Spinal cord (tissue), 10 donors: ENCODE results near the gene CCDC61. TPM values are rescaled to one million over a fixed set of nuclear protein-coding genes. Genes with fewer than 3 reads are reported as not detected.

ENCODE experiments used
- DNase-seq, 6 donors: peaks; one replicate each; pipeline versions ENCODE4 v3.0.0 to v3.0.0-alpha.2; 2013 to 2015; ENCODE audit warnings: low spot score in 6 of 6, low read depth in 4 of 6
- H3K27ac ChIP-seq: one replicate; pipeline ENCODE4 v1.5.1; 2013; ENCODE audit warnings: low read depth, low read length, control low read depth
- H3K27me3 ChIP-seq: one replicate; pipeline ENCODE4 v1.6.1; 2013; ENCODE audit warnings: low read length; ENCODE audit not compliant: control insufficient read depth, insufficient read depth
- H3K36me3 ChIP-seq: one replicate; pipeline ENCODE4 v1.6.1; 2013; ENCODE audit warnings: low read length; ENCODE audit not compliant: control insufficient read depth, insufficient read depth
- H3K4me1 ChIP-seq: one replicate; pipeline ENCODE4 v1.6.1; 2013; ENCODE audit warnings: low read length; ENCODE audit not compliant: control insufficient read depth, insufficient read depth
- H3K4me3 ChIP-seq: one replicate; pipeline ENCODE4 v1.5.1; 2013; ENCODE audit warnings: low read depth, low read length, control low read depth
- H3K9me3 ChIP-seq: one replicate; pipeline ENCODE4 v1.6.1; 2013; ENCODE audit warnings: low read length; ENCODE audit not compliant: control insufficient read depth, insufficient read depth
- WGBS: methylation state at CpG from one replicate; pipeline ENCODE4 v1.1.5; 2013; ENCODE audit warnings: missing lambda C conversion rate; ENCODE audit not compliant: insufficient coverage; 5-methylcytosine and 5-hydroxymethylcytosine counted together
- polyA plus RNA-seq, 2 donors: library from polyadenylated mRNA; unstranded; fragments of 120-200 nt; gene quantifications; one replicate each; pipeline ENCODE4 v1.2.1, GENCODE V29; 2013; ENCODE audit not compliant: insufficient read length in 2 of 2
- total RNA-seq, 2 donors: library from RNA; depleted of rRNA in 1 of 2; stranded (reverse); fragments of 120-200 nt in 1 of 2; fragments of >200 nt in 1 of 2; gene quantifications; one replicate each; pipeline versions ENCODE4 v1.2.3 to v1.2.4, GENCODE V29; 2013 to 2014
- donor health status: healthy.

CCDC61 gene
- total and polyA plus RNA-seq, 4 donors, result 9.4 to 21.3 (median 14.7) TPM

DNA sequence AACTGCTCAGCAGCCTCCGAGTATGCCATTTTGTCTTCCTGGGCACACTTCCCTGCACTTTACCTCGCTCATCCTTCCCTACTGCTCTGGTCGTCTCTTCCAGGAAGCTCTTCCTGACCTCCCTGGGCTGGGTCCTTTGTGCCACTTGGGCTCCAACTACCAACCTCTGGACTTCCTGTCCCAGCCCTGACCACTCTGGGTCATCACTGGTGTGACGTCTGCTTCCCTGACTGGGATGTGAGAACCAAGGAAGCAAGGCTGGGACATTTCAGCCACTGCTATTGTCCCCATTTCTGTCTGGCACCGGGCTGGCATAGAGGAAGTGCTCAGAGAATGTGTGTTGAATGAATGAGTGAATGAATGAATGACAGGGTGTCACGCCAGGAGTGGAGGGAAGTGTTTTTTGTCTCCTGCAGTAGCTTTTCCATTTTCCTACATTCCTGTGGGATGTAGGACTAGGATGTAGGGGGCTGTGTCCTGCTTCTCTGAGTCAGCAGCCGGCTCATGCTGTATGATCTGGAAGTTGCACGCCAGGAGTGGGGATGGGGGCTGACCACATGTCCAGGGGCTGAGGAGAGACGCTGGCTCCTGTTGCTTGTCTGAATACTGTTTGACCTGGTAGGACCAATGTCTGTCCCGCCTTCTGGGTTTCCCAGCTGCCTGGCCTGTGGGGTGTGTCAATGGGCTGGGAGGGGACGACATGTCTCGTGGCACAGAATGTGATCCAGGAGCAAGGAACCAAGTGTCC, 36.3 kb upstream of the CCDC61 start:
- 85% methylated on average over 10 of the region's 12 CpGs for WGBS
- peaks cover 81% of the 10 kb centered on the region for H3K36me3 ChIP-seq
- H3K4me3 ChIP-seq, result no peak overlapping the region
- peaks cover 47% of the 10 kb centered on the region for H3K4me1 ChIP-seq
- no peak overlapping the region for H3K27ac ChIP-seq
- H3K9me3 ChIP-seq, result no peaks in the 10 kb centered on the region
- H3K27me3 ChIP-seq, result no peaks in the 10 kb centered on the region
- no peak for DNase-seq

DNA sequence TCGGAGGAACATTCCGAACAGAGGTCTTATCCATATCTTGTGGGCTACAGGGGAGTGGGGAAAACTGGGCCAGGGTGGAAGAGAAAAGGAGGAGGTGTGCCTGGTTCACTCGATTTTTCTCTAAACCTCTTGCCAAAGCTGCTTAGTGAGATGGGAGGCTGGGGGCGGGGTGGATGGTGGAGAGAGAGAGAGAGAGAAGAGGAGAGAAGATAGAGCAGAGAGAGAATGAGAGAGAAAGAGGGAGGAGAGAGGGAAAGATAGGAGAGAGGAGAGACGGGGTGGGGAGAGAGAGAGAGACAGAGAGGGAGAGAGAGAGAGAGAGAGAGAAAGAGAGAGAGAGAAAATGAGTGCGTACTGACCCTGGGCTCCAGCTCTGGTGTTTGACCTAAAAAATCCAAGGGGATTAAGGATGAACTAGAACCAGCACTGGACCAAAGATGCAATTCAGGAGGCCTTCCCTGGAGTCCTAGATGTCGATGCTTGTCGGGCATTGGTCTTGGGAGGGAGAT, 35.7 kb upstream of the CCDC61 start:
- no peaks in the 10 kb centered on the region for H3K9me3 ChIP-seq
- WGBS, result 65% methylated on average over 5 of the region's 8 CpGs
- H3K27ac ChIP-seq, result no peak overlapping the region
- no peak overlapping the region for H3K4me3 ChIP-seq
- peaks cover 81% of the 10 kb centered on the region for H3K36me3 ChIP-seq
- H3K4me1 ChIP-seq, result peaks cover 41% of the 10 kb centered on the region
- DNase-seq, result no peak
- H3K27me3 ChIP-seq, result no peaks in the 10 kb centered on the region

DNA sequence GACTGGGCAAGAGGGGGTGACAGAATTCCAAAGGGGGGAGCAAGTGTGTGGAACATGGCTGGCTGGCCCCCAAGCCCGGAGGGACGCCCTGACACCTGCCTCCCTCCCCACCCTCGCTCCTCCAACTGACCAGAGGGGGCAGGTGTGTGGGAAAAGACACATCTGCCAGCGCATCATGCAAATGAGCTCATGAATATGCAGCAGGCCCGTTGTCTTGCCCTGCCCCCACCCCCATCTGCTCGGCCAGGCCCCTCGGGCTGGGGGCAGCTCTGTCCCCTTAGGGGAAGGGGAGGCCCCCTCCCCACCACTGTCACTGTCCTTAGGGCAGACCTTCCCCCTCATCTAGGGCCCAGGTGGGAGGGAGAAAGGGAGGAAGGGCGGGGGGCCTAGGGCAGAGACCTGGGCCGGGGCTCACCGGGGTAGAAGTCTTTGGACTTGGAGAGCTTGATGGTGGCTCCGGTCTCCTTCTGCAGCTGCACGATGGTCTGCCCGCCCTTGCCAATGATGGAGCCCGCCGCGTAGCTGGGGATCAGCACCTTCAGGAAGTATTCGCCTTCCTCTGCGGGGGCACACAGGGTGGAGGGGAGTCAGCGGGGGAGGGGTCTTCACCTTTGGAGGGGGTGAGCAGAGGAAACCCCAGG, 34.6 kb upstream of the CCDC61 start:
- H3K4me1 ChIP-seq, result peaks cover 32% of the 10 kb centered on the region
- H3K27me3 ChIP-seq, result no peaks in the 10 kb centered on the region
- no peaks in the 10 kb centered on the region for H3K9me3 ChIP-seq
- WGBS, result 13% methylated on average over 3 of the region's 19 CpGs
- peak overlapping the region; percentile 35 for H3K27ac ChIP-seq
- no peak overlapping the region for H3K4me3 ChIP-seq
- peaks cover 80% of the 10 kb centered on the region for H3K36me3 ChIP-seq
- peak in 2 of 6 donors; percentile 54 to 76 for DNase-seq

DNA sequence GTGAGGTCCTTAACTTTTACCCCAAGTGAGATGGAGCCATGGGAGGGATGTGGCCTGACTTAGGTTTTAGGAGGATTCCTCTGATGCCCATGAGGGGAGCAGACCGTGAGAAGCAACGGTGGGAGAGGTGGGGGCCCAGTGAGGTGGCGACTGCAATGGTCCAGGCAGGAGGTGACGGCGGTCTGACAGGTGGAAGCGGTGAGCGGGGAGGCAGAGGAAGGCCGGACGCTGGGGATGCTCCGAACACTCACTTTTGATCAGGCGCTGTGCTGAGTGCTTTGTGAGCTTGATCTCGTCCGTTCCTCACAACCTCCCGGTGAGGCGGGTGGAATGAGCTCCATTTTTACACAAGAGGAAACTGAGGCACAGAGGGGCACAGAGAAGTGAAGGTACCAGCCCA, 33.2 kb upstream of the CCDC61 start:
- no peak overlapping the region for H3K27ac ChIP-seq
- peaks cover 24% of the 10 kb centered on the region for H3K4me1 ChIP-seq
- 81% methylated on average over 15 of the region's 15 CpGs for WGBS
- DNase-seq, result no peak
- H3K4me3 ChIP-seq, result no peak overlapping the region
- no peaks in the 10 kb centered on the region for H3K27me3 ChIP-seq
- H3K36me3 ChIP-seq, result peaks cover 72% of the 10 kb centered on the region
- no peaks in the 10 kb centered on the region for H3K9me3 ChIP-seq

DNA sequence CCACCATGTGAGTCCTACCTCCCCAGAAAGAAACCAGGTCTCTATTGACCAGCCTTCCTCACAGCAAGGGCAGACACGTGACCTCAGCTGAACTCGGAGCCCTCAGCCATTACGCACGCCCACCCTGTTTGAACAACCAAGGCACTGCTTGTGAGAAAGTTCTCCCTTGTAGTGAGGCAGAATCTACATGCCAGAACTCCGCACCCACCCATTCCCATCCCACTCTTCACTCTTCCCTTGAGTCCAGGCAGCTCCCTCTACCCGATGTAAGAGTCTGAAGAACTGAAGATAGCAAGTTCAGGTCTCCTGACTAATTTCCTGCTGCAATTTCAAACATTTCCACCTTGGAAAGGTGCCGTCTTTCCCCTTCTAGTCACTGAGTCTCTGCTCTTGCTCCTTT, 28.0 kb upstream of the CCDC61 start:
- H3K27me3 ChIP-seq, result no peaks in the 10 kb centered on the region
- 69% methylated on average over 7 of the region's 7 CpGs for WGBS
- no peak overlapping the region for H3K27ac ChIP-seq
- H3K4me3 ChIP-seq, result no peak overlapping the region
- DNase-seq, result no peak
- H3K36me3 ChIP-seq, result peaks cover 56% of the 10 kb centered on the region
- peaks cover 16% of the 10 kb centered on the region for H3K4me1 ChIP-seq
- H3K9me3 ChIP-seq, result no peaks in the 10 kb centered on the region

DNA sequence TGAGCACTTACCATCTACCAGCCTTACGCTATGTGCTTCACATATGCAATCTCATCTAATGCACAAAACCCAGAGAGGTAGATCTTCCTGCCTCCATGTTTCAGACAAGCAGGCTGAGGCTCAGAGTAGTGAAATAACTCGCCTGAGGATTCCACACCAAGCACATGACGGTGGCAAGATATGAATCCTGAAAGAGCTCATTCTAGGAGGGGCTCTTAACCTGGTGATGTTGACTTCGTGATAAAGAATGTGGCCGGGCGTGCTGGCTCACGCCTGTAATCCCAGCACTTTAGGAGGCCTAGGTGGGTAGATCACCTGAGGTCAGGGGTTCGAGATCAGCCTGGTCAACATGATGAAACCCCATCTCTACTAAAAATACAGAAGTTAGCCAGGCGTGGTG, 26.6 kb upstream of the CCDC61 start:
- Histone ChIP-seq H3K27ac (no peak overlapping the region), H3K9me3 (no peaks in the 10 kb centered on the region), H3K36me3 (peaks cover 42% of the 10 kb centered on the region), H3K4me3 (no peak overlapping the region), H3K4me1 (peaks cover 18% of the 10 kb centered on the region), H3K27me3 (no peaks in the 10 kb centered on the region)
- 88% methylated on average over 3 of the region's 9 CpGs for whole genome bisulfite sequencing
- DNase-seq, result no peak

DNA sequence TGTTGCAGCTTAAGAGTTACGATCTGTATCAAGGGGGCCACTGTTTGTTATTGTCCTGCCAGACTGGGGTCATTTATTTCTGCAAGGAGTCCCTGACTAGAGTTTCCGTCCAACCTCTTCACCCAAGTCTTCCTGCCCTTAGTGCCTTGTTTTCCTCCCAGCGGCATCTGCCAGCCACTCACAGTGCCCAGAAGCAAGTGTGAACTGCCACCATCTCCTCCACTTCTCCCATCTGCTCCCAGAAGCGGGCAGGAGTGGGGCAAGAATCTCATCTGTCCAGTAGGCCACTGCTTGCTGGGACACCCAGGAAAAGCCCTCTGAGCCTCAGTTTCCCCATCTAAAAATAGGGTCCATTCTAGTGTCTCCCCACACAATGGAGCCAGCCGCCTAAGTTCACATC, 25.6 kb upstream of the CCDC61 start:
- Histone ChIP-seq H3K4me1 (peaks cover 26% of the 10 kb centered on the region), H3K27ac (no peak overlapping the region), H3K27me3 (no peaks in the 10 kb centered on the region), H3K36me3 (peaks cover 35% of the 10 kb centered on the region), H3K4me3 (no peak overlapping the region), H3K9me3 (peaks cover 1% of the 10 kb centered on the region)
- 61% methylated on average over 4 of the region's 5 CpGs for WGBS
- DNase-seq, result no peak

DNA sequence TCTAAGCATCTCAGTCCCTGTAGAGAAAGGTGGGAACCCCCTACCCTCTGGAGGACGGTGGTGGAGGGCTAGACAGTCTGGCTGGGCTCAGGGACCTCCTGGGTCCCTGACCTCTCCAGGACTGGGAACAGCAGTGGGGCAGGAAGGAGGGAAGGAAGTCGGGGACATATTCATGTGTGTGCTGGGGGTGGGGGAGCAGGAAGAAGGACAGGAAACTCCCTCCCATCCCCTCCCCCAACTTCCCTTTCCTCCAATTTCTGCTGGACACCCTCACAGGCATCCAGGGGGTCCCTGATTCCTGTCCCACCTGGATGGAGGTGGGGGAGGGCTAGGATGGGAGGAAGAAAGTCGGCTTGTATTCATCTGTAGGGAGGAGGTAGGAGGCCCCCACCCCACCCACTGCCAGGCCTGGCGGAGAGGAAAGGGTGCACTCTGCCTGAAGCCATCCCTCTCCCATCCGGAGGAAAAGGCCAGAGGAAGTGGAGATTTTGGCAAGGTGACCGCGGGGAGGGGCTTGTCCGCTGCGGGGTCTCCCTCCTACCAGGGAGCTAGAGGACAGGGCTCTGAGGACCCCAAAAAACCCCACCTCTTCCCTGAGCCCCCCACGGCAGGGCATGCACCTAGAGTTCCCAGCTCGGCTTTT, 23.9 kb upstream of the CCDC61 start:
- H3K4me3 ChIP-seq, result peak overlapping the region; percentile 49
- H3K36me3 ChIP-seq, result peaks cover 30% of the 10 kb centered on the region
- DNase-seq, result no peak
- peaks cover 43% of the 10 kb centered on the region for H3K4me1 ChIP-seq
- 32% methylated on average over 4 of the region's 11 CpGs for WGBS
- peaks cover 1% of the 10 kb centered on the region for H3K9me3 ChIP-seq
- no peaks in the 10 kb centered on the region for H3K27me3 ChIP-seq
- peak overlapping the region; percentile 54 for H3K27ac ChIP-seq

DNA sequence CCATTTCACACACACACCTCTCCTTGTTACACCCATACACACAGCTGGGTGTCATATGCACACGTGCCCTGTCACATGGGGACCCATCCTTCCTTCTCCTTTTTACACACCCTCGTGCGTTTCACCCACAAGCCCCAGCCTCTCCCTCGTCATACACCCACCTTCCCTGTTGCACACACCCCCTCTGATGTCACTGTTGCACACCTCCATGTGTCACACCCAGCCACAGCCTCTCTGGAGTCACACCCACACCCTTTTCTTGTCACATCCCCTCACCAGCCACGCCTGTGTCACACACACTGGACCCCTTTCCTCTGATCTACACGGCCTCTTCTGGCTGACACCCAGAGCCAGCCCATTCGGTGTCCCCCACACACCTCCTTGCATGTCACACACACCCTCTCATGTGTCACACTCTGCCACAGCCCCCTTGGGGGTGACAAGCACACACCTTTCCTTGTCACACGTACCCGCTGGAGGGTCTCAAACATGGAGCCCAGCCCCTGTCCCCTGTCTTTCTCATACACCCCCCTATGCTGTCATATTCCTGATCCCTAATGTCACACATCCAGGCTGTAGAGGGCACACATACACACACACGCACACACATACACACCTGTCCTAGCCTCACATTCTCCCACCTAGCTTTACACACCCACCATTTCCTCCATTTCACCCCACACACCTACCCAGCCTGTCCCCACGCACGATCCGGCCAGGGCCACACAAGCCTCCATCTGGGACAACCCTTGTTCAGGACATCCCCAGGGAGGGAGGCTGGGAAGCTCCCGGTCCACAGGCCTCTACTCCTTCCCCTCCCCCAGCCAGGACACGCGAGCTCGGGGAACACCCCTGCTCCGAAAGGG, 23.0 kb upstream of the CCDC61 start:
- peaks cover 1% of the 10 kb centered on the region for H3K9me3 ChIP-seq
- H3K27me3 ChIP-seq, result no peaks in the 10 kb centered on the region
- H3K36me3 ChIP-seq, result peaks cover 25% of the 10 kb centered on the region
- DNase-seq, result peak in 2 of 6 donors; percentile 57 to 78
- H3K4me3 ChIP-seq, result peak overlapping the region; percentile 49
- peak overlapping the region; percentile 54 for H3K27ac ChIP-seq
- H3K4me1 ChIP-seq, result peaks cover 47% of the 10 kb centered on the region
- 12% methylated on average over 16 of the region's 18 CpGs for WGBS
